GM13976 (cell line): ENCODE data around the gene GGT7.

Experiments used
- DNase-seq: peaks from one replicate; pipeline ENCODE4 v3.0.0; 2012; ENCODE audit warnings: low spot score
- in situ Hi-C: fragments of 300-500 bp; cut with MboI; formaldehyde crosslinking; loops from one replicate; pipeline ENCODE4 v1.12.0; 2022; ENCODE audit warnings: low sequenced_read_pairs, mixed read lengths, inconsistent platforms; ENCODE audit not compliant: unreplicated experiment
- TF ChIP-seq, protein P1 (sequence below): IDR thresholded peaks from 2 replicates; pipeline ENCODE4 v1.5.1; 2012; ENCODE audit warnings: borderline replicate concordance, mild to moderate bottlenecking; ENCODE audit not compliant: insufficient read depth; ENCODE audit errors: extremely low read depth, missing control alignments, control extremely low read depth

Gene GGT7

DNA sequence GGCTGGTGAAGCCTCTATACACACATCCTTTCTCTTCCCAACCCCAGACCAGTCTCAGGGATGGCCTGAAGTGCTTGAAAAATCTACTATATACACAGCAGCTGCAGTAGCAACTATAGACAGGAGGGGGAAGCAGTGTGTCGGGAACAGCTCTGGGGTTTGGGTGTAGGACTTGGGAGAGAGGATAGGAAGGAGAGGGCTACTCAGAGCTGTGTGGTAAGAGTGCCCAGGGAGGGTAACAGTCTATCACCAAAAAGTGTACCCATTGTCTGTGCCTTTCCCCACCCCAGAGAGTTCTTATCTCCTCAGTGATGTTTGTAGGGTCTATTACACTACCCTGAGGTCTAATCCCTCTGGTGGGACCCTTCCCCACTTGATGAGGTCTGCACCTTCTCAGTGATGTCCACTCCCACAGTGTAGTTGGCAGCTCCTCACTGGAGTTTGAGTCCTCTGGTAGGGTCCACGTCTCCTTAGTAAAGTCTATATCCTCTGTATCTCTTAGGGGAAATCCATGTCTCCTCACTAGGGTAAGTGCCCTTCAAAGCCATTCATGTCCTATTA is 1.5 kb upstream of the GGT7 start:
- peak; percentile 65 for DNase-seq
- in situ Hi-C loops, result no loop called here
- TF ChIP-seq, protein P1, sequence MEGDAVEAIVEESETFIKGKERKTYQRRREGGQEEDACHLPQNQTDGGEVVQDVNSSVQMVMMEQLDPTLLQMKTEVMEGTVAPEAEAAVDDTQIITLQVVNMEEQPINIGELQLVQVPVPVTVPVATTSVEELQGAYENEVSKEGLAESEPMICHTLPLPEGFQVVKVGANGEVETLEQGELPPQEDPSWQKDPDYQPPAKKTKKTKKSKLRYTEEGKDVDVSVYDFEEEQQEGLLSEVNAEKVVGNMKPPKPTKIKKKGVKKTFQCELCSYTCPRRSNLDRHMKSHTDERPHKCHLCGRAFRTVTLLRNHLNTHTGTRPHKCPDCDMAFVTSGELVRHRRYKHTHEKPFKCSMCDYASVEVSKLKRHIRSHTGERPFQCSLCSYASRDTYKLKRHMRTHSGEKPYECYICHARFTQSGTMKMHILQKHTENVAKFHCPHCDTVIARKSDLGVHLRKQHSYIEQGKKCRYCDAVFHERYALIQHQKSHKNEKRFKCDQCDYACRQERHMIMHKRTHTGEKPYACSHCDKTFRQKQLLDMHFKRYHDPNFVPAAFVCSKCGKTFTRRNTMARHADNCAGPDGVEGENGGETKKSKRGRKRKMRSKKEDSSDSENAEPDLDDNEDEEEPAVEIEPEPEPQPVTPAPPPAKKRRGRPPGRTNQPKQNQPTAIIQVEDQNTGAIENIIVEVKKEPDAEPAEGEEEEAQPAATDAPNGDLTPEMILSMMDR, result peak; percentile 78

DNA sequence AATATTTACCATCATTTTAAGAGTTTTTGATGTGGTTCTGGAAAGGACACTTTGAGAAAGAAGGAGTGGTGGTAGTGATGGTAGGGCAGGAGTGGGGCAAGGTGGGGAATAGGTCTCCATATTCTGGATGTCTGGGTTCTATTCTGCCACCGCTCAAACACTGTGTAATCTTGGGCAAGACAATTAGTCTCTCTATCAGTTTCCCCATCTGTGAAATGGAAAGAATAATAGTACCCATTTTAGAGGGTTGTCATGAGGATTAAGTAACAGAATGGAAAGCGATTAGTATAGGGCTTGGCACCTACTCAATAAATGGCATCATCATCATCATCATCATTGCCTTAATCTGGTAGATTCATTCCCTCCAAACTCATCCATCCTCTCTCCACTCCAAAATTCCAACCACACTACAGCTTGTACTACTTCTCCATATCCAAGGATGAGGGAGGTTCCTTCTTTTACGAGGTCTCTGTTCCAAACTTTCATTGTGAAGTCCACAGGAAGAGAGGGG is 982 bp upstream of the GGT7 start:
- TF ChIP-seq, protein P1, result no peak
- in situ Hi-C loops, result no loop called here
- no peak for DNase-seq

DNA sequence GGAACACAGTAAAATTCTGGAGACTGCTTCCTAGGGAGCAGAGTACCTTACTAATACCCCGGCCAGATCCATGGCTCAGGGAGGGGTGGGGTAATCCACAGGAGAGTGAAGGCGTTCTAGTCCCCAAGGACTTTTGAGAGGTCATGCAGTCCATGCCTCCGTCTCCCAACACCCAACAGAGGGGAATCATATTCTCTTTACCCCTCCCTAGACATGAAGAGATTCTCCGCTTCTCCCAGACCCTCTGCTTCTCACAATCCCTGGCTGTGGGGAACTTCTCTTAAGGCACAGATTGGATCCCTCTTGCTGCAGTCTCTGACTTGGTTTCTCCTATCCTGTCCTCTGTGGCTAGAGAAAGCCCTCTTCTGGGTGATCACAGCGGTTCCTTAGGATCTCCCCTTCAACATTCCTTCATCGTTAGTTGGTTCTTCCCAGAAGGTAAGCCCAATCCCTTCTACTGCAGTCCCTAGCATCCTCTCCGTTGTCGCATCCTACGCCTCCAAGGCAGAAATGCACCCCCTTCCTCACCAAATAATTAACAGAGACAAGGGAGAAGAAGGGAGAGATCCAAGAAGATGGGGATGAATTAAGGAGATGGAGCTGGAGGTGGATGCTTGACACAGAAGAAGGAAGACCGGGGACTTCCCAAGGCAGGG is 562 bp downstream of the GGT7 start:
- TF ChIP-seq, protein P1, result no peak
- no peak for DNase-seq
- in situ Hi-C loops, result no loop called here

DNA sequence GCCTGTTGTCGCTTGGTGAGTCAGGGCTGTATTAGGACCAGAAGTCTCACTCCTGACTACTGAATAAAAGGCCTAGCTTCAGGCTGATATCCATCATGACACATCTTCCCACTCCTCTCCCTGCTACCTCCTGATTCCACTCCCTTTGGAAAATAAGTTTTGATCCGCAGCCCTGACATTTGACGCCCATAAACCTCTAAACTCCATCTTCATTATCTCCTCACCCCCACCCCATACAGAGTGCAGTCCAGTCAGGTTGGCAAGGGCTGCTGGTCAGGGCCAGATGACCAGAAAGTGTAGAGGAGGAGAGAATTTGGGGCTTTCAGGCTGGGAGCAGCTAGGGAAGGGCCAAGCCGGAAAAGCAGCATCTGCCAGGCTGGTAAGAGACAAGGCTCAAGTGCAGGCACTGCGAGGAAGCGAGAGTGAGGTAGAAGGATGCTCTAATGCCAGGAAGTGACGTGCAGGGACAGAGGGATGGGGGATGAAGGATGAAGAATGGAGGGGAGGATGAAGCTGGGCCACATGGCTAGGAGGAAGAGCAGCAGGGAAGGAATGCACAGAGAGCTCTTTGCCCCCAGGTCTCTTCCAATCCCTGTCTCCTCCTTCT is 1.2 kb downstream of the GGT7 start:
- no peak for DNase-seq

DNA sequence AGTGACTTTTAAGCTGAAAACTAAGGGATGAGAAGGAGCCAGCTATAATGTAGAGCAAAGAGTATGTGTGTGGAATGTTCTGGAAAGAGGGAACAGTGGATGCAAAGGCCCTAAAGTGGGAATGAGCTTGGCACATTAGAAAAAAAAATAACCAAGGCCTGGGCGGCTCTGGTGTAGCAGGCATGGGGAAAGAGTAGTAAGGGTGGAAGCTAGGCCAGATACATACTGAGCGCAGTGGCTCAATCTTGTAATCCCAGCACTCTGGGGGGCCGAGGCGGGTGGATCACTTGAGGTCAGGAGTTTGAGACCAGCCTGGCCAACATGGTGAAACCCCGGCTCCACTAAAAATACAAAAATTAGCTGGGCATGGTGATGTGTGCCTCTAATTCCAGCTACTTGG is 8.4 kb downstream of the GGT7 start:
- in situ Hi-C loops, result no loop called here
- TF ChIP-seq, protein P1, result no peak
- DNase-seq, result no peak

More for the DNA sequence above, 1.2 kb downstream of the GGT7 start:
- in situ Hi-C loops, result no loop called here
- TF ChIP-seq, protein P1, result no peak

DNA sequence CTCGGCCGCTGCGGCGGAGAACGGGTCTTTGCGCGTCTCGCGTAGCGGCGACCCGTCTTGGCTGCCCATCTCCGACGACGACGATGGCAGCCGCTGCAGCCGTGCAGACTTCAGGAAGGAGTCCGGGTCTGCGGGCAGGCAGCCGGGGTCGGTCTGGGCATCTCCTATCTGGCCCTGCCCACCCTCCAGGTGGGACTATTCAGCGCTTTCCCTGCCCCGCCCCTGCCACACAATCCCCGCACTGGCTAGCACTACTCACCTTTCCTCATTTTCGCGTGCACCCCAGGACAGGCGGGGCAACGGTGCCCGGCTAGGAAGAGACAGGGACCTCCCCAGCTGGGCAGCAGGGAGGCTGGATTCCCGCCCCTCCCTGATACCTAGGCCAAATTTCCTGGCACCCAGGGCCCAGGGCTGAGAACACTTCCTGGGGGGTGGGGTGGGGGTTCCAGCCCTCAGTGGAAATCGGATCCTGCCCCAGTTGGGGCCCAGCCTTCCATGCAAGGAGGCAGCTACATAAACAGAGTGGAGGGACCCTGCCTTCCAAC is 9.2 kb downstream of the GGT7 start:
- in situ Hi-C loops, result no loop called here
- no peak for DNase-seq
- TF ChIP-seq, protein P1, result no peak
